HG03460 (cell line): Measurements from ENCODE around the gene ARHGAP19.

Experiments
- ATAC-seq: cut with Tn5 transposase; IDR thresholded peaks from one replicate; pipeline ENCODE4 v1.9.1; 2021; ENCODE audit not compliant: unreplicated experiment

ARHGAP19 gene

GRCh38 chr10:97173036-97173435 is 119.4 kb downstream of the ARHGAP19 start:
- ATAC-seq = no peak
